GM21576 (cell line): ENCODE measurements around the gene OR13J1.
A peak's percentile ranks its signal among the peaks of the same experiment; 100 is the strongest.

Experiments
- ATAC-seq: cut with Tn5 transposase; IDR thresholded peaks from one replicate; pipeline ENCODE4 v1.9.1; 2021; ENCODE audit warnings: mild to moderate bottlenecking, moderate library complexity; ENCODE audit not compliant: unreplicated experiment

The OR13J1 gene

DNA sequence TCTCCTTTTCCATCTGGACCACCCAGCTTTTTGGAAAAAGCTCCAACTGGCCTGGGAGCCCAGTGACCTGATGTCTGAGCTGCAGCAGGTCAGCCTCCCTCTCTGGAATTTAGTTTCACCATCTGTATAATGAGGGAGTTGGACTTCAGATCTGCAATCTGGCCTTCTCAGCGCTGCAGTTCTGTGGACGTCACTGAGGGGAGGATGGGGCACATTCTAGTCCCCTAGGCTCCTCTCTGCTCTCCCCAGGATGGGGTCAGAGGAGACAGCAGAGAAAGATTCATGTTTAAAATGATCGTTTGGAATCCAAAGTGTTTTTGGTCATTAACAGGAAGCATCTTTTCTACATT is 10.2 kb downstream of the OR13J1 start:
- ATAC-seq: no peak

DNA sequence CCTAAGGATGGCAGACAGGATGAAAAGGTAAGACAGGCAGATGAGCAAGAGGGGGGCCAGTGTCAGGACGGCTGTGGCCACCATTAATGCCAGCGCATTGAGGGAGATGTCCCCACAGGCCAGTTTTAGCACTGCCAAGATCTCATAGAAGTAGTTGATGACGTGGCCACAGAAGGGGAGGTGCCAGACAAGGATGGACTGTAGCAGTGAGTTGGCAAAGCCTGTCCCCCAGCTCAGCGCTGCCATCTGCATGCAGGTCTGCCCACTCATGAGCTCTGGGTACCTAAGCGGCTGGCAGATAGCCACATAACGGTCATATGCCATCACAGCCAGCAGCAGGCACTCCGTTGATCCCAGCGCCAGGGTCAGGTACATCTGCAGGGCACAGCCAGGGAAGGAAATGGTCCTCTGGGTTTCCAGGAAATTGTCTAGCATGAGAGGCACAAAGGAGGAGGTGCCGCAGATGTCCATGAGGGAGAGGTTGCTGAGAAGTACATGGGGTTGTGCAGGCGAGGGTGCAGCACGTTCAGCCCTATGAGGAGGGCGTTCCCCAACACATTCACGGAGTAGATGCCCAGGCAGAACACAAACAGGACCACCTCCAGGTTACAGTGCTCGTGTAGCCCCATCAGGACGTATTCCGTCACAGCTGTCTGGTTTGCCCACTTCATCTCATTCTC is 10.8 kb downstream of the OR13J1 start:
- no peak for ATAC-seq

DNA sequence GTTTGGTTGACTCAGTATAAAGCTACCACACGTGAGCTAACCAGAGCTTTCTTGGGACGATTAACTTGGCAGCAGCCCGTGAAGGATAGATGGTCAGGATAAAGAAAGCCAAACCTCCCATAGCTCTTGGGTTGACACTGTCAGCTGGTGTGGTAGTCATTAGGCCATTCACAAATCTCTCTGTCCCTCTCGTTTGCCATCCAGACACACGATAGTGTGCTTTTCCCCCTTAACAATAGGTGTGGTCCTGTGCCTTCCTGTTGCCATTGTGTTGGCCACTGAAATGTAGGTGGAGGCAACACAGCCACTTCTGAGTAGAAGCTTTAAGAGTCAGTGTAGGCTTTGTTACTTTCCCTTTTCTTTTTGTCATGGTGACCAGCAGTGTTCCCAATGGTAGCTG is 11.7 kb downstream of the OR13J1 start:
- no peak for ATAC-seq

DNA sequence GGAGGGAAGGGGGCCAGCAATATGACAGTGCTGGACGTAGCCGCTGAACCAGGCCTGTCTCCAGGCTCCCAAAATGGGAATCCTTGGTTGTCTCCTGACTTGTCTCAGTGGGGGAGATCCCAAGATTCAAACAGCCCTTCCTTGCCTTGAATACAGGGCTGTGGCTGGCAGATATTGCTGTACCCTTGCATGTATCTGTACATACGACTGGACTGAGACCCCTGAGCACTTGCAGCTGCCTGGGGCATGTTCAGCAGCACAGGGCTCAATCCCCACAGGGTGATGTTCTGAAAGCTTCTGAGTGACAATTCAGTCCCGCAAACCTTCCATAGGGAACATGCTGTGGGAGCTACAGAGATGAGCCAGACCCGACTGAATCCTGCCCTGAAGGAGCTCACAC is 13.3 kb downstream of the OR13J1 start:
- no peak for ATAC-seq

DNA sequence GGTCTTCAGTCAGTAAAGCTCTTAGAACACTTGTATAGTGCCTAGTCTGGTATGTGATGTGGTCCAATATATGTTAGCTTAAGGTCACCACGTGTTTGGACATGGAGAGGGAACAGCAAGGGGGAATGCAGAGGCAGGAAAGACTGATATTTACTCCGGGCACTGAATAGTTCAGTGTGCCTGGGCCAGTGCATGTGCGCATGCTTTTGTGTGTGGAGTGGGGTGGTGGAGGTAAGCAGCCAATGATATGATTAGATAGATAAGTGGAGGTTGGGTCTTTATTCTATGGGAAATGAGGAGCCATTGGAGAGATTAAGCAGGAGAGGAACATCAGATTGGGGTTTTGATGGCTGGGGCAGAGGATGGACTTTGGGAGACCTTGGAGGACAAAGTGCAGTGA is 14.0 kb downstream of the OR13J1 start:
- ATAC-seq: no peak

DNA sequence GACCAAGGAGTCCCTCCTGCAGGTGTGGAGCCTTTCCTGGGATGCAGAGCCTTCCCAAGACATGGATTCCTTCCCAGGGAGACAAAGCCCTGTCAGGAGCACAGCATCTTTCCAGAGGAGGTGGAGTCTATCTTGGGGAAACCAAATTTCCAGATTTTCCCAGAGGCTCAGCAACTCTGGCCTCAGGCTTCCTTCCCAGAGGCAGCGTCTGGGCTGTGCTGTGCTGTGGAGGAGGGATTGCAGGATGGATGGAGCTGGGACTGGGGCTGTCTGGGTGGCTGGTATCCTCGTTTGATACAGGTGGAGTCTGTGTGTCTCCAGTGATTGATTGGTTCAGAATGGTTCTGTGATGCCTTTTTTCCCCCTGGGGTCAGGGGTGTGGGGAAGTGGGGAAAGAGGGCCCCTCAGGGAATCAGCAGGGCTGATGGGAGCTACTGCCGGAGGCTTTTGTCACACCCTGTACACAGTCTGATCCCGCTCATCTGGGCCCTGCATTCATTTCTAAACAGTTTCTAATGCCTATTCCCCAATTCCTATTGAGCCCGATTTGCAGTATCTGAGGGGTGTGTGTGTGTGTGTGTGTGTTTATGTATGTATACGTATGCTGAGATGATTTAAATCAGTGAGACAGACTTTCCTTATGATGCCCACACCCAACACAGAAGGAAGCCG is 16.0 kb downstream of the OR13J1 start:
- ATAC-seq: no peak

DNA sequence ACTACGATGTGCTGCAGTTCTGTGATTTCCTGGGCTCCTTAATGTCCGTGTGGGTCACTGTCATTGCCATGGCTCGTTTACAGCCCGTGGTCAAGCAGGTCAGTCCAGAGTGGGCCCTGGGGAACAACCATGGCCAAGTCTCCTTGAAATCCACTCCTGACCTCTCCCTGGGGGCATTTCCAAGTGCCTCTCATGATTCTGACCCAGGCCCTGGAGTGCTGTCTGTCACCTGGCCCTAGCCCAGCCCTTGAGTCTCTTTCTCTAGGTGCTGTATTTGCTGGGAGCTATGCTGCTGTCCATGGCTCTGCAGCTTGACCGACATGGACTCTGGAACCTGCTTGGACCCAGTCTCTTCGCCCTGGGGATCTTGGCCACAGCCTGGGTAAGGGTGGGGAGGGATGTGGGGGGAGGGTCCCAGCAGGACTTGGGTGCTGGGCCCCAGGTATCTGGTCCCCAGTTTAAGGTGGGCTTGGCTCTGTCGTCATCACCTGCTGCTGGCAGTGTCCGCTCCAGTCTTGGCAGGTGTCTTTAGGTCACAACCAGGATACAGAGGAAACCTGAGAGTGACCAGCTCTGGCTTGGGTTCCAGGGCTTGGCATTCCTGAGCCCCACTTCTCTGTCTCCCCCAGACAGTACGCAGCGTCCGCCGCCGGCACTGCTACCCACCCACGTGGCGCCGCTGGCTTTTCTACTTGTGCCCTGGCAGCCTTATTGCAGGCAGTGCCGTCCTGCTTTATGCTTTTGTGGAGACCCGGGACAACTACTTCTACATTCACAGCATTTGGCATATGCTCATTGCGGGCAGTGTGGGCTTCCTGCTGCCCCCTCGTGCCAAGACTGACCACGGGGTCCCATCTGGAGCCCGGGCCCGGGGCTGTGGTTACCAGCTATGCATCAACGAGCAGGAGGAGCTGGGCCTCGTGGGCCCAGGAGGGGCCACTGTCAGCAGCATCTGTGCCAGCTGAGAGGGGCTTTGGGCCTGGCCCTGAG is 17.0 kb downstream of the OR13J1 start:
- ATAC-seq: no peak

DNA sequence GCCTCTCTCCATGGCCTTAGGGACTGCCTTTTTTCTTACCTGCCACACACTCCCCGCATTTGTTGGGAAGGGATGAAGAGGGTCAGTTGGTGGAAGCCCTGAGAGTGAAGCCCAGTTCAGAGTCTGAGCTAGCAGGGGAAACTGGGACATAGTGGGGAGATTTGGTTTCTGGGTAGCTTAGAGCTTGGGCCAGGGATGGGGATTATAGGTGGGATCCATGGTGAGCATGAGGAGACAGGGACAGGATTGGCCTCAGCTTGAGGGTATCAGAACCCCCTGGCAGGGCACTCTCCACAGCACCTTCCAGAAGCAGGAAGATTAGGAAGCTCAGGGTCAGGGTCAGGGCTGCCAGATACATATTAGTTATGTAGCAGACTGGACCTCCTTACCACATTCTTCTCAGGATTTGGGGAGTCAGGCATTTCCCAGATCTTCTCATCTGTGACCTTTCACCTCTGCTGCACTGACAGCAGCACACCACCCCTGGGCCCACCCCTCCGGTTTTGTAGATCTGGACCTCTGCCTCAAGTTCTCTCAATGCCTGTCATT is 17.9 kb downstream of the OR13J1 start:
- ATAC-seq: no peak

DNA sequence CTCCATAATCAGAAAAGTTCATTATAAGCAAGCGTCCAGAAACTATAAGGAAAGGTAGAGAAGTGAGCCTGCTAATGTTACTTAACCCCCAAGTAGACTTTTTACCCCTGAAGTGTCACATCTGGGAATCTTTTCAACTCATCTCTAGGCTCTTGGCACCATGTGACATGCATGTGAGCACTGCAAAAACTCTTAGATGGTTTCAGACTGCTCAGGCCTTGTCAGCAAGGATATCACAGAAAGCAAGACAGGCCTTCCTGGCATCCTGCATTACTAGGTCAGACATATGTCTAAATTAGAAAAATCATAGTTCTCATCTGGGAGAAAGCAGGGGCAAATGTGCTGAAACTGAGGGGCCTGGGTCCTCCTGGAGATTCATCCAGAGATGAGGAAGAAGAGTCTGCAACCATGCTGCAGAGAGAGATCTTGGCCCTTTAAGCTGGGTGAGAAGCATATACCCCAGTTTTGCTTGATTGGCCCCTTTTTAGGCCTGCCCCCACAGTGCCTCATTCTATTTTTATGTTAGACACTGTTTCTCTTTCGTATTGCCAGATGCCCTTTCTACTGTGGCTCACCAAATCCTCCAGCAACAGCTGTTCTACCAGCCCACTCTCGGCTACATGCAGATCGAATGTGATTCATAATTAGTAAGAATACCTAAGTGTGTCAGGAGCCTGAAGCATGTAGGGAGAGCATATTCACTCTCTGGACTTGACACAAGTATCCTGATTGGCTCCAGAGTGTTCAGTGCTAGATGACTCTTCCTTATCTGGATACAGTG is 22.2 kb downstream of the OR13J1 start:
- ATAC-seq: peak; percentile 91

DNA sequence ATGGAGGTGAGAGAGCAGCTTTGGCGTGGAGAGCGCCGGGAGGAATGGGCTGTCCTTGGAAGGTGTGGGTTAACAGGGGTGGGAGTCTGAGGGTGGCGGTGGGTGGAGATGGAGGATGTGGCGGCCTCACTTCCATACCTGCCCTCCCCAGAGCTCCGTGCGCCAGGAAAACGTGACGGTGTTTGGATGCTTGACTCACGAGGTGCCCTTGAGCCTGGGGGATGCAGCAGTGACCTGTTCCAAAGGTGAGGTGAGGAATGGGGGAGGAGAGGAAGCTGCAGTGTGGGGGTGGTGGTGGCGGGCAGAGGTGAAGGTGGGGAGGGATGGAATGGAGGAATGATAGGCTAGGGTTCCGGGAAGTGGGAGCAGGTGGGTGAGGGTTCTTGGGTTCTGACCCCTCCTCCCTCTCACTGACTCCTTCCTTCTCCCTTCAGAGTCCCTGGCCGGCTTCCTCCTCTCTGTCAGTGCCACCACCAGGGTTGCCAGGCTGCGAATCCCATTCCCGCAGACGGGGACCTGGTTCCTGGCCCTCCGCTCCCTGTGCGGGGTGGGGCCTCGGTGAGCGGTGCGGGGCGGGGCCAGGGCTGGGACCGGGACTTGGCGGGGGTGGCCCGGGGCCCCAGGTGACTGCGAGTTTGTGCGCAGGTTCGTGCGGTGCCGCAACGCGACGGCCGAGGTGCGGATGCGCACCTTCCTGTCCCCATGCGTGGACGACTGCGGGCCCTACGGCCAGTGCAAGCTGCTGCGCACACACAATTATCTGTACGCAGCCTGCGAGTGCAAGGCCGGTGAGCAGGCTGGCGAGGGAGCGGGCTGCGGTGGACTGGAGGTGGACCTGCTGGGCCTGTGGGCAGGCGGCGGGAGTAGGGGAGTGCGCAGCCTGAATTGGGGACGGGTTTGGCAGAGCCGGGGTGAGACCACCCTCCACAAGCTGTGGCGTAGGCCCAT is 24.1 kb downstream of the OR13J1 start:
- no peak for ATAC-seq

DNA sequence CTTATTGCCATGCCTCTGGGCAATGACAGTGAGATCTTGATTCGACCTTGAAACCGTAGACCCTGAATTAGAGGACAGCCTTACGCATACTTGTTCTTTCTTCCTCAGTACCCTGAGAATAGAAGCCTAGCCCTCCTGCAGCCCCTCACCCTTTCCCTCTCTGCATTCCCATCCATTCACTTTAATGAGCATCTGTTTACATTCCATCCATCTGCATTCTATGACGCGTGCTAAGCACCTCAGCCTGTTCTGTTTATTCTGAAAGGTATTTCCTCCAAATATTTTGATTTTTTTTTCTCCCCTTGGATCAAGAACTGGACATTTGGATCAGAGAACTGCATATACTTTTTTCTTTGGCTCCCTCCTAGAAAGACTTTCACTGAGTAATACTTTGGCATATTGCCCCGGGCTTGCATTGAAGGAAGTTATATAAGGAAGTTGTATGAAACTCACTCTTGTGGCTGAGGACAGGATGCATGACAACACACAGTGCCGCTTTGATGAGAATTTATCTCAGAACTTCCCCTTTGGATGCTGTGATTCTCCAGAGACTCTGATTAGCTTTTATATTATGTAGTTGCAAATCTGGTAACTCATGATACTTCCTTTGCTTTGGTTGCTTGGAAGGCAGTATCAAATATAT is 25.5 kb downstream of the OR13J1 start:
- no peak for ATAC-seq

DNA sequence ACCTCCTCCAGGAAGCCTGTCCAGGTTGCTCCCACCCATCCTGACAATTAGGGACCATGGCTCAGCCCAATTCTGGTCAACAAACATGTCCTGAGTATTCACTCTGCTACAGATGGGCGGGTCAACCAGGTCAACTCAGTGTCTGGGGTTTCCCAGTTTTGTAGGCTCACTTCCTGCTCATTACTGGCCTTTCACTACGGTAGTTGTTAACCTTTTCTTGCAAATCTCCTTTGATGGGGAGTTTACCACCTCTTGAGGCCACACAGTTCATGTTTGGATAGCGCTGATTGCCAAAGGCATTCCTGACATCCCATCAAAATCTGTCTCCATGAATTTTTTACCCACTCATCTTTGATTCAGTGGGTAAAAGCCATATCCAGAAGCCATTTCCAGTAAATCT is 27.4 kb downstream of the OR13J1 start:
- ATAC-seq: peak; percentile 82

DNA sequence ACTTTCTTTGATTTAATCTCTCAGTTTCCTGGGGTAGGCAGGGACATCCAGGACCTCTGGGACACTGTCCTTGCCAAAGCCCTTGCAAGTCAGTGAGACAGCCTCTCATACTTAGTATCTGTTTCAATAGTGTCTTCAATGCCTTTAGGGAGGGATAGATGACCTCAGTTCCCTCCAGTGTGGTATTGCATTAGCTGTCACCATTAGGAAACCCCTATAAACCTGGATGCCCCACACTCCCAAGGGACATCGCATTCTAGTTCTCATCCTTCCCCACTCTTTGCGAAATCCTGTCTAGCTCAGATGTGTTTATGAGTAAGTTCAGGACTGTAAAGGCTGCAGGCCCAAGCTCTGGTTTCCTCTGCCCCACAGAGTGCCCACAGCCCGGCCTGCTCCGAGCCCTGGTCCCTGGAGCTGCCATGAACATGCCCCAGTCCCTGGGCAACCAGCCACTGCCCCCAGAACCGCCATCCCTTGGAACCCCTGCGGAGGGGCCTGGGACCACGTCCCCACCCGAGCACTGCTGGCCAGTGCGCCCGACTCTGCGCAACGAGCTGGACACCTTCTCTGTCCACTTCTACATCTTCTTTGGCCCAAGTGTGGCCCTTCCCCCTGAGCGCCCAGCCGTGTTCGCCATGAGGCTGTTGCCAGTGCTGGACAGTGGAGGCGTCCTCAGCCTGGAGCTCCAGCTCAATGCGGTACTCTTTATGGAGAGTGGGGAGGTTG is 28.0 kb downstream of the OR13J1 start:
- no peak for ATAC-seq

DNA sequence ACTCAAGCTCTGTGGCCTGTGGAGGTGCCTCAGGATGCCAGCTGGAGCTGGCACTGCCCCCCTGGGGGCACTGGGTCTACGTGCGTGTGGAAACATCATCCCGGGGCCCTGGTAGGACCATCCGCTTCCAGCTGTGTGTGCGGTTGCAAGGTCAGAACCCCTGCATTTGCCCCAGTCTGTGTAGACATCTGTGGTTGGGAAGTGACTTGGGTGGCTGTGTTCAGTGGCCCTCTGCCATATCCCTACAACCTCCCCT is 28.6 kb downstream of the OR13J1 start:
- no peak for ATAC-seq

DNA sequence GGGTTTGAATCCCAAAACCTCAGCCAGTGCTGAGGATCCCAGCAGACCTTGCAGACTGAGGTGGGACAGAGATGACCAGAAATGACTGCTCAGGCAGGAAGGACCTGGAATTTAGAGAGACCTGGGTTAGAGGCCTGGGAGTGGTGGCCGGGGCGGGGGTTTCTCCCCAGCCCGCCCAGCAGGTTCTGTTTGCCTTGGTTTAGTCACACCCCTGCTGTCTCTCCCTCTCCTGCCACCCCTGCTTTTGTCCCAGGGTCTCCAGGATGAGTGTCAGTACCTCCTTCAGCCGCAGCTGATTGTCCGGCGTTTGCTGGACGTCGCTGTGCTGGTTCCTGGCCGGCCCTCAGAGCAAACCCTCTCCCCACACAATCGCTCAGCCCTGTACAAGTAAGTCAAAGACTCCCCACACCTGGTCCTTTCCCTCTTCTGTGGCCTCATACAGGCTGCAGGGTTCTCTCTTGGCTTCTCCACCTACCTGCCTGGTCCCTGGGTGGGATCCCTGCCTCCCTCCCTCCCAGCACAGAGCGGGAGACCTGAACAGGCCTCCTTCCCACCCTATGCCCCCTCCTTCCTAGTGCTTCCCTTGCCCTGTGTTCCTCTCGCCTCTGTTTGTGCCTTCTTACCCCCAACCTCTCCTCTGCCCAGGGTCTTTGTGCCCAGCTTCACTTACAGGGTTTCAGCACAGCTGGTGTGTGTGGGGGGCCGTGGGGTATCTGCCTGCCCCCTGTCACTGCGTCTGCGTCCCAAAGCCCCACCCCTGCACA is 29.1 kb downstream of the OR13J1 start:
- ATAC-seq: no peak

DNA sequence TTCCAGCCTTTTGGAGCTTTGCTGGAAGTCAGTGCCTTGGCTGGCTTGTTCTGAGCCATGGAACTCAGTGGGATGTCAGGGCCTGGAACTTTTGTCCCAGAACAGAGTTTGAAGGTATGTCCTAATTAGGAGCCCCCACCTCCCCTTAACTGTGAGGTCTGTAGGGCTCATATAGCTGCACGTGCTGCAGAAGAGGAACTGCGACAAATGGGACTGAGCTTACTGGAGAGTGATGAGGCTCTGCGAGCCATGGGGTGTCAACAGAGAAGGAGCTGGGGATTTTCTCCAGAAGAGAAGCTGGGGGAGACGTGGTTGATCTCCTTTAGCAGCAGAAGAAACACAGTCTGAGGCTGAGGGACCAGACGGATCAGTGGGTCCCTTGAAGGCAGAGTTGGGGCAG is 30.3 kb downstream of the OR13J1 start:
- ATAC-seq: no peak

DNA sequence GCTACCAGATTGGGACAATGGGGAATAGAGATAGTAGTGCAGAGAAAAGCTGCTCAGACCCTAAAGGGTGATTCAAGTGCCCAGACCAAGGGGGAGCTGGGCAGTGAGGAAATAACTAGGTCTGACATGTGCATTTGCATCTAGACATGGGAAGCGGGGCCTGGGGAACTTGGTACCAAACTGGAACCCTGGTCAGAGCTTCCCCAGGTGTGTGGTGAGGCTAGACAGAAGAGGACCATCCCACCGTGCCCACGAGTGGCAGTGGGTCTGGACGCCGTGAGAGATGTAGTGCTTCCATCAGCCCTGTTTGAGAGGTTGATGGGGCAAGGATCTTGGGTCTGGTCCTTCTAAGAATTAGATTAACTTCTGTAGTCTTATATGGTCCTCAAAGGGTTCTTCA is 33.6 kb downstream of the OR13J1 start:
- no peak for ATAC-seq

DNA sequence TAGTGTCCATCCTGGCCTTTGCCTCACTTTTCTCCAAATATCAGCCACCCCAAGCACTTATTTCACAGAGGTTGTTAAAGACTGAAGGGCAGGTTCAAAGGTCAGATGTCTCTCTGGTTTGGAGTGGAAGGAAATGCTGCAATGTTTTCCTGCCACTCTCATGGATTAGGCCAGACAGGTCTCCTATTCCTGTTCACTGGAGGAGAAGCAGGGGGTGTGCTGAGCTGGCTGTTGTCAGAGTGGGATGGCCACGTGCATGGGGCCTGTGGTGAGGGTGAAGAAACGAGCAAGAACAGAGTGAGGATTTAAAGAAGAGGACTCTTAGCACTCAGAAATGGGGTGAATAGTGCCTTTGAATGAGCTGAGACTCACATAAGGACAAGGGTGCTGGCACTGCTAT is 34.4 kb downstream of the OR13J1 start:
- ATAC-seq: no peak
